CD4-positive, alpha-beta T cell treated with Interleukin-4 for 1 hour (primary cell): Measurements from ENCODE around the gene PPM1D.
A peak's percentile ranks its signal among the peaks of the same experiment; 100 is the strongest.
"Not testable (repeated sequence)": the region's sequence is repeated elsewhere in the genome, so short reads cannot be mapped to it uniquely, and the experiment has no call there.

Source experiments
- DNase-seq, 2 donors: peaks; one replicate each; pipeline ENCODE4 v3.0.0-alpha.2; 2020 to 2022

PPM1D gene

DNA sequence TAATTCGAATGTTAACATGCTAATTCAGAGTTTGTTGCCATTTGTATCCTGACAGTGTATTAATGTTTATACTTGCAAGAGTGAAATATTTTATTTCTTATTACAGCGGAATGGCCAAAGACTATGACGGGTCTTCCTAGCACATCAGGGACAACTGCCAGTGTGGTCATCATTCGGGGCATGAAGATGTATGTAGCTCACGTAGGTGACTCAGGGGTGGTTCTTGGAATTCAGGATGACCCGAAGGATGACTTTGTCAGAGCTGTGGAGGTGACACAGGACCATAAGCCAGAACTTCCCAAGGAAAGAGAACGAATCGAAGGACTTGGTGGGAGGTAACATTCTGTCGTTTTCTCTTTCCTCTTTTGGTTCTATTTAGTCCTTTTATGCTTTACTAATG is 23.4 kb downstream of the PPM1D start:
- DNase-seq = no peak

DNA sequence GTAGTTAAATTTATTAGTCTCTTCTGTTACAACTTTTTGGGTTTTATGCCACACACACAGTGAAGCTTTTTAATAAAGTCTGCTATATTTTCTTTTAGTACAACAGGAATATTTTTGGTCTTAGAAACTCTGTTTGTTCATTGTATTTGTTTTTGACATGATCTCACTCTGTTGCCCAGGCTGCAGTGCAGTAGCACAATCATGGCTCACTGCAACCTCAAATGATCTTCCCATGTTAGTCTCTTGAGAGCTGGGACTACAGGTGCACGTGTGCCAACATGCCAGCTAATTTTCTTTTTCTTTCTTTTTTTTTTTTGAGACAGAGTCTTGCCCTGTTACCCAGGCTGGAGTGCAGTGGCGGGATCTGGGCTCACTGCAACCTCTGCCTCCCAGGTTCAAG is 27.1 kb downstream of the PPM1D start:
- no peak for DNase-seq

DNA sequence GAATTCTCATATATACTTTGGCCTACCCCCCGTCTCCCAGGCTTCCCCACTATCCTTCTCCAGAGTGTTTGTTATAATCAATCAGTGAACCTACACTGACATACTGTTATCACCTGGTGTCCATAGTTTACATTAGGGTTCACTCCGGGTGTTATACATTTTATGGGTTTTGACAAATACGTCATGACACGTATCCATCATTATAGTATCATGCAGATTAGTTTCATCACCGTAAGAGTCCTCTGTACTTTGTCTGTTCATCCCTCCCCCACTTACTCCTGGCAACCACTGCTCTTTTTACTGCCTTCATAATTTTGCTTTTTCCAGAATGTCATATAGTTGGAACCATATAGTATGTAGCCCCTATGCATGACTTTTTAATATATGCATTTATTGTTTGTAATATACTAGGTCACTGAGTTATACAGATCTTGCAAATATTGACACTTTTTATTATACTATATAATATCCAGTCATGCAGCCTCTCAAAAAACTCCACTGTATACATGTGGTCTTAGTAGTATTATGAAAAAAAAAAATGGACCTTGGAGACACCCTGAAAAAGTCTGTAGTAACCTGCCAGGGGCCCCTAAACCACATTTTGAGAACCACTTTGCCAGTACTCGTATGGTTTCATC is 28.4 kb downstream of the PPM1D start:
- DNase-seq = no peak

DNA sequence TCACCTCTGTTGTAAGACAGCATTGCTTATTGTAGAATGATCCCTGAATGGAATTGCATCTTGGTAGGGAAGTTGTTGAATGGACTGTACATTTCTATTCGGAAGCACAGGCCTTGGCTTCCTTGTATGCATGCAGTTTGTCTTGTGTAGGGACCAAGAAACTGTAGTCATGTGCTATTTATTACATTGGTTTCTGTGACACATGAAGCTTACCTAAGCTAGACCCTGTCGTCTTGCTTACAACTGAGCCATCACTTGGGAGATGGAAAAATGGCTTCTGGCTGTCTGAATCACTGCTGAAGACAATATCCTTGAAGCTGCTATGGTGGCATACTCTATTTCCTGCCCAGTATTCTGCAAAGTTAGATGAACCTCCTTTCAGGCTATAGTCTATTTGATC is 29.1 kb downstream of the PPM1D start:
- DNase-seq = no peak

DNA sequence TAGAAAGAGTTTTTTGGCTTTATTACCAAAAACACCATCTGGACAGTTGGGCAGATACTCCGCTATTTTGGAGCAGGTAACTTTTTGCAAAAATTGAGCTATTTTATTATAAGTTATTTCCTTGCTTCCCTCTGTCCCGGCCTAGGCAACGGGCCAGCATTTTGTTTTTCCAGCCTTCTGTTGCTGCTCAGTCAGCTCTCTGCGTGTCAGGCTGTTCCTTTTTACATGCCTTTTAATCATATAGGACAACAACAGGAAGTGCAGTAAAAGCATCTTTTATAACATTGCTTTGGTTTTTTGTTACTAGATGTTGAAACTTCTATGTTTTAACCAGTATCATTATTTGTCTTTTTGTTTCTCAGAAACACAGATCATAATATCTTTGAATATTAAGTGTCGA is 30.4 kb downstream of the PPM1D start:
- no peak for DNase-seq

DNA sequence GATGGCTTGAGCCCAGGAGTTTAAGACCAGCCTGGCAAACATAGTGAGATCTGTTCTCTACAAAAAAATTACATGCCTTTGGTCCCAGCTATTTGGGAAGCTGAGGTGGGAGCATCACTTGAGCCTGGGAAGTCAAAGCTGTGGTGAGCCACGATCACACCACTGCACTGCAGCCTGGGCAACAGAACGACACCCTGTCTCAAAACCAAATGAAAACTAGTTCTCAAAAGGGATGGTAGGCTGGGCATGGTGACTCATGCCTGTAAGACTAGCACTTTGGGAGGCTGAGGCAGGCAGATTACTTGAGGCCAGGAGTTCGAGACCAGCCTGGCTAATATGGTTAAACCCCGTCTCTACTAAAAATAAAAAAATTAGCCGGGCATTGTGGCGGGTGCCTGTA is 31.1 kb downstream of the PPM1D start:
- DNase-seq = no peak

DNA sequence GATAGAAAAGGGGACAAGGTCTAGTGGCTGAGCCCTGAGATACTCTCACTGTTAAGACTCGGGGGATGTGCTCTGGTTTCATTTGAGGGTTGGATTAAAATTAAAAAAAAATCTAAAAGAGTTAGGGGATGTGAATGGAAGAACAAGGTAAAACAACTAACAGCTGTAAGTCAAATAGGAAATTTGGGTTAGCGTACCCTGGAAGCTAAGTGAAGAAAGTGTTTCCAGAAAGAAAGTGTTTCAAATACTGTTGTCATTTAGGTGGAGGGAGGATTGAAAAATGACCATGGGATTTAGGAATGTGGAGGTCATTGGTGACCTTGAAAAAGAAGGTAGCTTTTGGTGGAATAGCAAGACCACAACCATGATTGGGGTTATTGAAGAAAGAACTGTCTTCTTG is 37.7 kb downstream of the PPM1D start:
- DNase-seq = no peak

- DNase-seq = no peak
Measured at GRCh38 chr17:60639019-60639330, 39.0 kb downstream of the PPM1D start.

DNA sequence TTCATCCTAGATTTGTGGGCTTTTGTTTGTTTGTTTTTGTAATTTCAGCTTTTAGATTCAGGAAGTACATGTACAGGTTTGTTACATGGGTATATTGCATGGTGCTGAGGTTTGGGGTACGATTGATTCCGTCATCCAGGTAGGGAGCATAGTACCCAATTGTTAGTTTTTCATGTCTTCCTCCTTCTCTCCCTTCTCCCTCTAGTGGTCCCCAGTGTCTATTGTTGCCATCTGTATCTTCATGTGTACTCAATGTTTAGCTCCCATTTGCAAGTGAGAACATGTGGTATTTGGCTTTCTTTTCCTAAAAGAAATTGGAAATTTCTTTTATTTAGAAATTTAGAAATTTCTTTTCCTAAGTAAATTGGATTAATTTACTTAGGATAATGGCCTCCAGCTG is 40.5 kb downstream of the PPM1D start:
- DNase-seq = no peak

GRCh38 chr17:60641126-60641525 is 41.1 kb downstream of the PPM1D start:
- no peak for DNase-seq

DNA sequence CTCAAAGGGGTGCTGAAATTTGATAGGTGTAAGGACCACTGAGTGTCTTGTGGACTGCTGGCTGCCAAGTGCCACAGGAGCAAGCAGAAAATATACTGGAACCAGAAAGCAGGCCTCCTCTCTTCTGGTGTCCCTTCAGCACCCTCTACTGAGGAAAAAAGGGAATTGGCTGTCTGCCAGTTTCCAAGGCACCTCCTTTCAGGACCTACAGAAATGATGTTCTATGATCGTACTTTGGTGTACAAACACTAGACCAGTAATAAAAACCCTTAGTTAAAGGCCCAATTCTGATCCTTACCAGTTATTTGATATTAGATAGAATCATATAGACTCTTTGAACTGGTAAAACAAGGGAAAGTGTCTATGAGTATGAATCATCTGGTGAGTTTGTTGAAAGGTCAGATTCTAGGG is 41.8 kb downstream of the PPM1D start:
- DNase-seq = peak; percentile 37 to 61

- no peak for DNase-seq
Measured at GRCh38 chr17:60645918-60646523, 46.0 kb downstream of the PPM1D start.

GRCh38 chr17:60646701-60647100 is 46.7 kb downstream of the PPM1D start:
- no peak for DNase-seq

DNA sequence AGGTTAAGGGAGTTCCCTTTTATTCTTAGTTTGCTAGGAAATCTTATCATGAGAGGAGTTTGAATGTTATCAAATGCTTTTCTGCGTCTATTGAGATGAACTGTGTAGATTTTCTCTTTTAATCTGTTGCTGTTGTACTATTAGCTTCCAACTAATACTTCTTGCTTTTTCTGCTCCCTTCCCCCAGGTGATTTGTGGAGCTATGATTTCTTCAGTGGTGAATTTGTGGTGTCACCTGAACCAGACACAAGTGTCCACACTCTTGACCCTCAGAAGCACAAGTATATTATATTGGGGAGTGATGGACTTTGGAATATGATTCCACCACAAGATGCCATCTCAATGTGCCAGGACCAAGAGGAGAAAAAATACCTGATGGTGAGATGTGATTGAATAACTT is 47.7 kb downstream of the PPM1D start:
- no peak for DNase-seq

DNA sequence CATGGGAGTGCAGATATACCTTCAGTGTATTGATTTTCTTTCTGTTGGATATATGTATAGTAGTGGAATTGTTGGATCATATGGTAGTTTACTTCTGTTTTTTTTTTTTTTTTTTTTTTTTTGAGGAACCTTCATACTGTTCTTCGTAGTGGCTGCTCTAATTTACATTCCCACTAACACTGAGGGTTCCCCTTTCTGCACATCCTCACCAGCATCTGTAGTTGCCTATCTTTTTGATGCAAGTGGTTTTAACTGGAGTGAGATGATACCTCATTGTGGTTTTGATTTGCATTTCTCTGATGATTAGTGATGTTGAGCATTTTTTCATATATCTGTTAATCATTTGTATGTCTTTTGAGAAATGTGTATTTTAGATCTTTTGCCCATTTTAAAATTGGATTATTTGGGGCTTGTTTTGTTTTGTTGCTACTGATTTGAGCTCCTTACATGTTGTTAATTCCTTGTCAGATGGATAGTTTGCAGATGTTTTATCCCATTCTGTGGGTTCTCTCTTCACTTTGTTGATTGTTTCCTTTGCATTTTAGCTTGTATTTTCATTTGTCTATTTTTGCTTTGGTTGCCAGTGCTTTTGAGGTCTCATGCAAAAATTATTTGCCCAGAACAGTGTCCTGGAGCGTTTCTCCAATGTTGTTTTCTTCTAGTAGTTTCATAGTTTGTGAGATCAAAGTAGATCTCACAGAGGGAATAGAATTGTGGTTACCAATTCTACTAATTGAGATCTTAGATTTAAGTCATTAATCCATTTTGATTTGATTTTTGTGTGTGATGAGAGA is 52.7 kb downstream of the PPM1D start:
- DNase-seq = no peak

DNA sequence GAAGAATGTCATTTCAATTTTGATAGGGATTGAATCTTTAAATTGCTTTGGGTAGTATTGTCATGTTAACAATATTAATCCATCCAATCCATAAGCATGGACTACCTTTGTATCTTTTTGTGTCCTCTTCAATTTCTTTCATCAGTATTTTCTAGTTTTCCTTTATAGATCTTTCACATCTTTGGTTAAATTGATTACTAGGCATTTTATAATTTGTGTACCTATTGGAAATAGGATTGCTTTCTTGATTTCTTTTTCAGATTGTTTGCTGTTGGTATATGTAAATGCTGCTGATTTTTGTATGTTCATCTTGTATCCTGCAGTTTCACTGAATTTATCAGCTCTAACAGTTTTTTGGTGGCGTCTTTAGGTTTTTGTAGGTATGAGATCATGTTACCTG is 53.6 kb downstream of the PPM1D start:
- DNase-seq = no peak

DNA sequence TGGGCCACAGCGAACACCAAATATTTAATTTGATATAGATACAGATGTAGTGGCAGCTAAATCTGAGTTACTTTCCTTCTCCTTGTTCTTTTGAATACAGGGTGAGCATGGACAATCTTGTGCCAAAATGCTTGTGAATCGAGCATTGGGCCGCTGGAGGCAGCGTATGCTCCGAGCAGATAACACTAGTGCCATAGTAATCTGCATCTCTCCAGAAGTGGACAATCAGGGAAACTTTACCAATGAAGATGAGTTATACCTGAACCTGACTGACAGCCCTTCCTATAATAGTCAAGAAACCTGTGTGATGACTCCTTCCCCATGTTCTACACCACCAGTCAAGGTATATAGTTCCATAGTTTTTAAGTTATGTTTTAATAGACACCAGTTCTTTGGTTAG is 56.5 kb downstream of the PPM1D start:
- DNase-seq = no peak

DNA sequence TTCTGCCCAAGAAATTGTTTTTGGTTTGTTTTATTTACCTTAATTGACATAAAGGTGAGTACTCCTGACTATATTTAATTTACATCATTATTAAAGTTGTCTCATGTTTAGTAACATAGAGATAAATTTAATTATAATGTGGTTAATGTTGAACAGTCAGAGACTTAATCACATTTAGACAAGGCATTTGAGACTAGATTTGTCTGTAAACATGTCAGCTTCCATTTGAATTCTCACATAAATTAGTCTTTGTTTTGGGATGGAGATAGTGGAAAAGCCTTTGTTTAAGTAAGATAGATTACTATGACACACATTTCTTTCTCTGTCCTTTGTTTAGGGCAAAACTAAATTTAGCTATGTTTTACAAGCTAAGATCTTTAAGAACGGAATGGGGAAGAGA is 59.2 kb downstream of the PPM1D start:
- no peak for DNase-seq

GRCh38 chr17:60661489-60661888 is 61.5 kb downstream of the PPM1D start:
- DNase-seq = no peak

GRCh38 chr17:60664022-60664421 is 64.0 kb downstream of the PPM1D start:
- DNase-seq = no peak

DNA sequence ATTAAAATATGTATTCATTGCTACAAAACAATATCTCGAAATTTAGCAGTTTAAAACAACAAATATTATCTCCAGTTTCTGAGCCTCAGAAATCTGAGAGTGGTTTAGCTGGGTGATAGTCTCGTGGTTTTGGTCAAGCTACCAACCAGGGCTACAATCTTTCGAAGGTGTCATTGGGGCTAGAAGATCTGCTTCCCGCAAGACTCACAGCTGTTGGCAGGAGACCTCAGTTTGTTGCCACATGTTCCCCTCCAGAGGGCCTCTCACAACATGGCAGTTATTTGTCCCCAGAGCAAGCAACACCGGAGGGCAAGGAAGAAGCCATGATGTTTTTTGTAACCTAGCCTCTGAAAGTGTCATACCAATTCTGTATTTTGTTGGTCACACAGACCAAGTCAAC is 65.6 kb downstream of the PPM1D start:
- DNase-seq = peak in 1 of 2 donors; percentile 1

GRCh38 chr17:60668741-60669140 is 68.7 kb downstream of the PPM1D start:
- DNase-seq = not testable (repeated sequence)

DNA sequence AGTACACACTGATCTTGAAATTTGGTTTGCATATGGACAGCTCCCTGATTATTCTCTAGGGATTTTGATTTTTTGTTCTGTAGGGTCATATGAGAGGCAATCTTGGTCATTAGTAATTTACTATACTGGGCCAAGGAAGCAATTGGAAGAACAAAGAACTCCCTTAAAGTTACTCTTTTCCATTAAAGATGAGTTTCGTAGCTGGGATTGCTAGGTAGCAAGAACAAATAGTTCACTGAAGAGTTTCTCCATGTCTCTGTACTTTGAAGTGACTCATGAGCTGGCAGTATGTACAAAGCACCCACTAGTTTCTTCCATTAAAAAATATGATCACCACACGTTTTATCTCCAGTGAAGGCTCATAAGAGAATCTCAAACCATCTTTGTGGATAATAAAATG is 71.5 kb downstream of the PPM1D start:
- no peak for DNase-seq

DNA sequence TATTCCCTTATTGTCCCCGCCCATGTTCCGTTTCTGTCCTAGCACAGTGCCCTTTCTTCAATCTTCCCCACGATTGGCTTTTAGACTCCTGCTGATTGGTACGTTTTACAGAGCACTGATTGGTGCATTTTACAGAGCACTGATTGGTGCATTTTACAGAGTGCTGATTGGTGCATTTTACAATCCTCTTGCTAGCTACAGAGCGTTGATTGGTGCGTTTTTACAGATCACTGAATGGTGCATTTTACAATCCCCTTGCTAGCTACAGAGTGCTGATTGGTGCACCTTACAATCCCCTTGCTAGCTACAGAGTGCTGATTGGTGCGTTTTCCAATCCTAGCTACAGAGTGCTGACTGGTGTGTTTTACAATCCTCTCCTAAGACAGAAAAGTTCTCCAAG is 74.6 kb downstream of the PPM1D start:
- DNase-seq = peak in 1 of 2 donors; percentile 4

DNA sequence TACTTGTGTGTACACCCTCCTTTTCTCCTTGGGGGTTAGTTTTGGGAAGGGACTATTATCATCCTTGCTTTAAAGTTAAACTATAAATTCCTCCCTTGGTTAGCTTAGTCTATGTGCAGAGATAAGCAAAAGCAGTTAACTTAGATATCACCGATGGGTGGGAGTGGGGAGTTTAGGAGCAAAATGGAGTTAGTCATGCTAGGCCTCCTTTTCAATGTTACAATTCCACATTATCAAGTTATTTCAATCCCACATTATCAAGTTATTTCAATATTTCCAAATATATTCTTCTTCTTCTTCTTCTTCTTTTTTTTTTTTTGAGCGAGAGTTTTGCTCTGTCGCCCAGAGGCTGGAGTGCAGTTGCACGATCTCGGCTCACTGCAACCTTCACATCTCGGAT is 76.0 kb downstream of the PPM1D start:
- no peak for DNase-seq
